HG03039 (cell line): Measurements from ENCODE around the gene PTK7.

Experiments
- ATAC-seq: cut with Tn5 transposase; IDR thresholded peaks from one replicate; pipeline ENCODE4 v1.9.1; 2021; ENCODE audit warnings: mild to moderate bottlenecking, moderate library complexity; ENCODE audit not compliant: unreplicated experiment

Gene PTK7

DNA sequence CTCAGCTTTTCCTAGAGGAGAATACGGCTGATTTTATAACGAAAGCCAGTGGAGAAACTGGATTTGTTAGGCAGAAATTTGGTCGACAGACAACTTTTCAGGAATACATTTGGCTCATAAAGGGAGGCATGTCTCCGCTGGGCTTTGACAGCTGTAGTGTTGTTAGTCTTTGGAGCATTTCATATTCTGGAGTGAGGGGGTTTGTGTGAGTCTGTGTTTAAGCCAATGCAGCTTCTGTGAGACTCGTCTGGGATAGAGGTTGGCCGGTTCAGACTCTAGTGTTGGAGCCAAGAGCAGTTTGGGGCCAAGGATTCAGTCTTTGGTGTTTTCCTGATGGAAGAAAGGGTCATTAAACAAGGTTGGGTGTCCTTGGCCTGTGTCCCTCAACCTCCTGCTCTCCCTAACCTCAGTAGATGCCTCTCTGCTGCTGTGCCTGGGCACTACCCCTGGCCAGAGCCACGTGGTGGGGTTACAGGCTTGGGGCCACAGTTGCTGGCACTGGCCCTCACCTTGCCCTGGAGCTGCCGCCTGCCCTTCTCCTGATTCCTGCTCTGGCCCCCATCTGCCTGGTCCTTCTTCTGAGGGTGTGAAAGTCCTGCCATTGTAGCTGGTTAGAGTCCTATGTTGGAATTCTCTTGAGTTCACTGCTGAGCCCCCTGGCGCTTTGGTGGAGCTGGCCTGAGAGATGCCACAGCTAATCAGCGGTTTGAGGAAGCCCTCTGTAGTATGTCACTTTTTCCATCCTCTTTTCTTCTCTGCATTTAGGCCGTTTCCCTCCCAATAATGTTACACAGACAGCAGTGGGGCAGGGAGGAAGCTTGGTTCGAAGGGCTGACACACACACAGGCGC lies 6.9 kb downstream of the PTK7 start:
- ATAC-seq: no peak

DNA sequence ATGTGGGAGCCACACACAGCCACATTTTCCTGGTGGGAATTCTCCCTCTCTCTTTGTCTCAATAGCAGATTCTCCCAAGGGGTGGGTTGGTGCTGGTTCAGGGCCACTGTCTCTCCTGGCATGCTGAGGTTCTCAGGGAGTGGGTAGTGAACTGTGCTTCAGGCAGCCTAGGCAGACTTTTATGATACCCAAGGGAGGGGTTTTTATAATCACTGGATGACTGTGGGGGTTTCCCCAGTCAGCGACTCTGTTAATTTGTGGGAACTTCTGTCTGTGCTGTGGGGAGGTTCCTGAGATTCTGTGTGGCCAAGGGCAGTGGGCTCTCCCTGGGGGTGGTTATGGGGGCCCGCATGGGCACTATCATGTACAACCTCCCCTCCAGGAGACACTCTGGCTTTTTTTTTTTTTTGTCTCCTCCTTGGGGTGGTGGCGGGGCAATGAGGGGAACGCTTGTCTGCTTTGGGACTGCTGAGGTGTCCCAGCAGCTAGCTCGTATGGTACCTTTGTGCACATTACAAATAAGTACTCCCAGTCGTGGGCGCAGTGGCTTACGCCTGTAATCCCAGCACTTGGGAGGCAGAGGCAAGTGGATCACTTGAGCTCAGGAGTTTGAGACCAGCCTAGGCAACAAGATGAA lies 10.0 kb downstream of the PTK7 start:
- ATAC-seq: no peak

DNA sequence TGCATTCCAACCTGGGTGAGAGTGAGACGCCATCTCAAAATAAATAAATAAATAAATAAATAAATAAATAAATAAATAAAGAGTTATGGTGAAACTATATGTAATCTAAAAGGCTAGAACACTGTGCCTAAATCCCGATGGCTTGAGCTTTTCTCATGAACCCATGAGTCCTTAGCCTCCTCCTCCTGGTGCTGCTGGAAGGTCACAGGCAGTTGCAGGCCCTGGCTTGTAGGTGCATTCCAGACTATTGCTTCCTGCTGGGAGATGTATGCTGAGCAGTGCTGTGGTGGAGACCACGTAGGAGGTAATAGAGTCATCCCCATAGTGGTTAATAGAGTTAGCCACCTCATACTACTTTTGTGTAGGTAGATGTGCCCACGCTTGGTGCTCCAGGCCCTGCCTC lies 12.5 kb downstream of the PTK7 start:
- ATAC-seq: no peak

DNA sequence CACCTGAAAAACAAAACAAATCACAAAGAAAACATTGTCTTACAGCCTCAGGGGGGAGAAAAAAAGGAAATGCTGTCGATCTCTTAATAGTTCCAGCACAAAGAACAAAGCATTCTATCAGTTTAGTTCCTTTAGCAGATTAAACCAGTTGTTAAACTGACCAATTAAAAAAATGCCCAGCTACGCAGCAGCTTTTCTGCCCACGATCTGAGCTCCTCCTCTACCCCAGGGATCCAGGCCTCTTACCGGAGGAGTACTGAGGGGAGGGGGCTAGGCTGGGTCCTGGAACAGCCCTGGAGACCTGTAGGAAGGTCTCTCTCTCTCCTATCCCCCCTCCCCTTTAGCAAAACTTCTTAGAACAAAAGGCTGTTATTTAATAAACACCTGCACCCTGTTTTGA lies 13.4 kb downstream of the PTK7 start:
- ATAC-seq: no peak

DNA sequence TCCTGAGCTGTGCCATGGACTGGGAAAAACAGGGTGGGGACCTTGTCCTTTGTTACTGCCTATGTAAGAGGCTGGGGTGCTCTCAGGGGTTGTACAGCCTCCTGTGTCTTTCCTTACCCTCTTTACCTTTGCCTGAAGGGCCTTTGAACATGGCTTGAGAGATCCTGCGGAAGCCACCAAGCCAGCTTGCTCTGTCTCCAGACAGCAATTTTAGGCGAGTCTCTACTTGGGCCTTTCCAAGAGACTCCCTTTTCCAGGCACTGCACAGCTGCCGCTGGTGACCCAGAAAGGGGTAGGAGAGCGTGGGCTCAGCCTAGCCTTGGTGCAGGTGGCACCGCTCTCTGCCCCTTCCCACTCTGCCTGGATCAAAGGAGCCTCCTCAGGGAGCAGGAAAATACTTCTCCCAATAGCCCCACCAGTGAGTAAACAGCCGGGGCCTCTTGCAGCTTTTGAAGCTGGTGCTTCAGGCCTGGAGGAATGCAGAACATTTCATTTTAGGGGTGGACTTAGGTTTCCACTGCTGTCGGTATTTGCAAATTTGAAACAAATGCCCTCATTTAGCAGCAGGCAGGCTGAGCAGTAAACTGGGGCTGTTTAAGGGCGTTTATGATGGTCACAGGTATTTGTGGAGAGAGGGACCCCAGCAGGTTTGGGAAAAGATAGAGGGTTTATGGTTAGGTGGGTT lies 13.9 kb downstream of the PTK7 start:
- ATAC-seq: no peak

DNA sequence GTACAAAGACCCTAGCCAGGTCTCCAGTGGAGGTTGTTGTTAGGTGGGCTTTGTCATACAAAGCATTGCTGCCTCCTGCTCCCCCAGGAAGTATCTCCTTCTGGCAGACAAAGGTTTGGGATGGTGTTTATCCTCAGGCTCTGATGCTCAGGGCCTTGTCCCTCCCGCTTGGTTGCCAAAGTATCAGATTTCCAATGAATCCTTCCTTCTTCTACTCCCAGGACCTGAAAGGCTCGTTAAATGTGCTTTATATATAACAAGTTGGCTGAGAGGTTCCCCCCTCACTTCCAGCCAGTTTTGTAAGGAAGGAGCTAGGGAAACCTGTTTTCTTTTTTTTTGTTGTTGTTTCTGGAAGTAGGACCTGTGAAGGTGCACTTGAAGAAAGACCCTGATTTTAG lies 14.4 kb downstream of the PTK7 start:
- no peak for ATAC-seq

DNA sequence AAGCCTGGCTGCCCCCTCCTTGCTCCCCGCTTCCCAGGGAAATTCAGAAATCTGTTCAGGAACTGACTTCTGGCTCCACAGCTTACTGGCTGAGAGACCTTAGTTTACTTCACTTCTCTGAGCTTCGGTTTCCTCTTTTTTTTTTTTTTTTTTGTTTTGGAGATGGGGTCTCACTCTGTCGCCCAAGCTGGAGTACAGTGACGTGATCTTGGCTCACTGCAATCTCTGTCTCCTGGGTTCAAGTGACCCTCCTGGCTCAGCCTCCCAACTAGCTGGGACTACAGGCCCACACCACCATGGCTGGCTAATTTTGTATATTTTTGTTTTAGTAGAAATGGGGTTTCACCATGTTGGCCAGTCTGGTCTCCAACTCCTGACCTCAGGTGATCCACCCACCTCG lies 14.9 kb downstream of the PTK7 start:
- ATAC-seq: no peak

DNA sequence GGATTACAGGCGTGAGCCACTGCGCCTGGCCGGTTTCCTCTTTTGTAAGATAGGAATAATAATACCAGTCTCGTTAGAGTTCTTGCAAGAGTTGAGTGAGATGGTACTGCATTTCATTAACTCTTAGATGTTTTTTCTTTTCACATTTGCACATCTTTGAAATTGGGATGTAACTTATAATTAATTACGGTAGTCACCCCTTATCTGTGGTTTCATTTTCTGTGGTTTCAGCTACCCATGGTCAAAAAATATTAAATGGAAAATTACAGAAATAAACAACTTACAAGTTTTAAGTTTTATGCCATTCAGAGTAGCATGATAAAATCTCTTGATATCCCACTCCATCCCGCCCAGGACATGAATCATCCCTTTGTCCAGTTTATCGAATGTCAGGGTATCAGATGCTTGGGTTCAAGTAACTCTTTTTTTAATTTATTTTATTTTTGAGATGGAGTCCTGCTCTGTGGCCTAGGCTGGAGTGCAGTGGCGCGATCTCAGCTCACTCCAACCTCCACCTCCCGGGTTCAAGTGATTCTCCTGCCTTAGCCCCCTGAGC lies 15.4 kb downstream of the PTK7 start:
- no peak for ATAC-seq

DNA sequence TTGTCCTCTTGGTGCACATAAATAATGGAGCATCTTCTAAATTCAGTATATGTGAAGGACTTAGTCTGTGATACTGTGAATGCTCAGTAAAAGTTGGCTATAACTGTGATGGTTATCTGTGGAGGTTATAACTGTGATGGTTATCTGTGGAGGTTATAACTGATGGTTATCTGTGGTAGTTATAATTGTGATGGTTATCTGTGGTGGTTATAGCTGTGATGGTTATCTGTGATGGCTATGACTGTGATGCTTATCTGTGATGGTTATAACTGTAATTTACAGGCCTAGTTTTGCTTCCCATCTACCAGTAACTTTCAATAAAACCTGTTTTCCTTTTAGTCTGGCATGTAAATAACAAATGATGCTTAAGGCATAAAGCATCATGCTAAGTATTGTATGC lies 16.5 kb downstream of the PTK7 start:
- no peak for ATAC-seq

DNA sequence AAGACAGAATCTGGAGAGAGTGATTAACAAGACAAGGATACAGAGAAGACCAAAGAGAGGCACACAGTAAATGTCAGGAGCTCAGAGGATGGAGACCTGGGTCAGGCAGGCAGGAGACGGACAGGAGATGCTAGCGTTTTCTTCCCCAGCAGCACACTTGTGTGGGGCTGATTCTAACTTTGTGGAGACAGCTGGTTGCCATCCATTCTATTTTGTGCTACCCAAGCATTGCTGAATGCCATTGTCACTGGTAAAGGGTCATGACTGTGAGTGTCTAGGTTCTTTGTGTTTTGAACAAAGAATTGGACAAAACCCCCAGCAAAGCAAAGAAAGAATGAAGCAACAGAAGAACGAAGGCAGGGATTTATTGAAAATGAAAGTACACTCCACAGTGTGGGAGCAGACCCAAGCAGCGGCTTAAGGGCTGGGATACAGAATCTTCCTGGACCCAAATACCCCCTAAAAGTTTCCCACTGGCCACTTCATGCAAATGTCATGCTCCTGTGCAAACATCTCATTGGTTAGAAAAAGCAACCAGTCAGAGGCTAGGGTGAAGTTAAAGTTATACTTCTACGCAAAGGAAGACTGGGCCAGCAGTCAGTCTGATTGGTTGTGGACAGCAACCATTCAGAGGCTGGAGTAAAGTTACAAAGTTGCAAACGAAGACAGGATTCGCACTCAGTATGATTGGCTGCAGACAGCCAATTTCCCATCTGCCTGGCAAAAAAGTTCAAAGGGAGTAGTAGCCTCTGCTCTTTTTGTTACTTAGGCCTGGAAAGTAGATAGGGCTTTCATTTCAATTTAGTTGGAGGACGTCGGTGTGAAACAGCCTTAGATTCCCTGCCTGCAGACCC lies 17.5 kb downstream of the PTK7 start:
- ATAC-seq: no peak

DNA sequence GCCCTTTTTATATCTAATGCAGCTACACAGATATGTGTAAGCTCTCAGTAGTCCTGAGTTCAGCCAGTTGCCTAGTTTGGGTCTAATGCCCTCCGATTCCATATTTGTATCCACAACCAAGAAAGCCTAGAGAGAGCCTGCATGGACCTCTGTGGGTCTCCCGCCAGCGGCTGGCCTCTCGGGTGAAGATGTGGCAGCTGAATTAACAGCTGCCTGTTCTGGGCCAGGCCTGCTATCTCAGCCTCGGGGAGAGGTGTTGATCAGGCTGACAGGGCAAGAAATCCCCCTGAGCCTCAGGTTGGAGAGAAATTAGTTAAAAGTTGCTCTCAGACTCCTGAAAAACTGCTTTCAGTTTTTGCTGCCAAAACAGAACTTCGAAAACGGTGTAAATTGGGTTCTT lies 19.8 kb downstream of the PTK7 start:
- no peak for ATAC-seq

DNA sequence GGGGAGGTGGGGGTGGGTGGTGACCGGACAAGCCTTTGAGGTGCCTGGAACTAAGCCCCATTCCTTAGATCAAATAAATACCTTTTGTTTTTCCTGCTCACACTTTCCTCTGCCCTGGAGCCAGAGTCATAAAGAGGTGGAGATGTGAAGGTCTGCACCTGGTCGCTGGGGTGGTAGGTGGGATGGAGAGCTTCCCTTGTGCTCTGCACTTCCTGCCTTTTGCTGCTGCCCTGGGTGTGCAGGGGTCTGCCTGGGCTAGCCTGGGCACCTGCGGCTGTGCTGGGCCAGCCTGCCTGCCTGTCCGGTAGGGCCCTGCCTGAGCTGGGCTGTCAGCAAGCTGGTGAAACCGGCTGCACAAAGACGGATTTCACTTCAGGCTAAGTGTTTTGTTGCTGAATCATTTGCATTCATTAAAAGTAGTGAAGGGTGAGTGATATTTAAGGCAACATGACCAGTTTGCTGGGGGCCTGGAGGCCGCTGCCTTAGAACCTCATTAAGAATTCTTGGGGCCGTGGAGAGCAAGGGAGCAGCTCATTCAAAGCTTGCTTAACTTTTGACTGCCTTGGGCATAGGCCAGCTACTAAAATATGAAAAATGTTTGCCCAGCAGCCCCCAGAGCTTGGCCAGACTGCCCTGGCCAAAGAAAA lies 20.5 kb downstream of the PTK7 start:
- no peak for ATAC-seq

DNA sequence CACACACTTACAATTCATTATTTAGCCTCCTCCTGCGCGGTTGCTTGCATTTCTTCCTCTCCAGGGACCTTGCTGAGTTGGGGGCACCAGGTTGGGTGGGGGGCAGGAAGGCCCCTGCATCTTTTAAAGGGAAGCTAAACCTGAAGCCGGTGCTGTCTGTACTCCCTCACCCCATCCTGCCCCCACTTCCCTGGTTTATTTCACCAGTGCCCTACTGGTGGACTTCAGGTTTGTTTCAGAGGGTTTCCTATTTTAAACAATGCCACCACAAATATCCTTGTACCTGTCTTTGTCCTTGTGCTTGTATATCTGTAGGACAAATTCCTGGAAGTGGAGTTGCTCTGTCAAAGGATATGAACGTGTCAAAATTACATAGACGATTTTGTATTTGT lies 21.0 kb downstream of the PTK7 start:
- ATAC-seq: no peak

DNA sequence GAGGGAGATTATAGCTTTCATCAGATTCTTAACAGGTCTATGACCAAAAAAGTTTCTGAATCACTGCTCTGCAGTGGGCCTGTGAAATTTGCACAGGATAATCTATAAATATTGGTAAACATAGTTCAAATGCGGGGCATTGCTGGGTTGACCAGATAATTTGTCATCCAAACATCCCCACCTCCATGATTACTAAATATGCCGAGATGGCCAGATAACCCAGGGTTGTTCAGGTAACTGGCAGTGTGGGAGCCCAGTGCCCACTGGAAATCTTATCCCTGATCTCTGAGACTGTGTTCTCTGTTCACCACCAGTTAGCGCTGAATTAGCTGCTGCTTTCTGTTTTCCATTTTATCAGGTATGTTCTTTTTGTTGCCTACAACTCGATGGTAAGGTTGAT lies 21.4 kb downstream of the PTK7 start:
- no peak for ATAC-seq

DNA sequence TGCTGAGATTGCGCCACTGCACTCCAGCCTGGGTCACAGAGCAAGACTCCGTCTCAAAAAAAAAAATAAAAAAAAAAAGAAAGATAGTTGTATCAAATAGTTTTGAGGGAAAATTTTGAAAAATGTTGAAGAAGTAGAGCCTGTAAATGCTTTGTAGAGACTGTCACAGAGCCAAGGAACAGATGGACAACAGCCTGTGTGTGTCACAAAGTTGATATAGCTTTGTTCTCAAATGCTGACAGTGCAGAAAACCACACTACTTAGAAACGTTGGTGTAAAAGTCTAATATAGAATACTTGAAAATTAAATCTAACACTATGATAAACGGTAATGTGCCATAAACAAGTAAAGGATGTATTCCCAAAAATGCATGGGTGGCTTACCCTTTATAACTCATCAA lies 25.4 kb downstream of the PTK7 start:
- ATAC-seq: no peak

DNA sequence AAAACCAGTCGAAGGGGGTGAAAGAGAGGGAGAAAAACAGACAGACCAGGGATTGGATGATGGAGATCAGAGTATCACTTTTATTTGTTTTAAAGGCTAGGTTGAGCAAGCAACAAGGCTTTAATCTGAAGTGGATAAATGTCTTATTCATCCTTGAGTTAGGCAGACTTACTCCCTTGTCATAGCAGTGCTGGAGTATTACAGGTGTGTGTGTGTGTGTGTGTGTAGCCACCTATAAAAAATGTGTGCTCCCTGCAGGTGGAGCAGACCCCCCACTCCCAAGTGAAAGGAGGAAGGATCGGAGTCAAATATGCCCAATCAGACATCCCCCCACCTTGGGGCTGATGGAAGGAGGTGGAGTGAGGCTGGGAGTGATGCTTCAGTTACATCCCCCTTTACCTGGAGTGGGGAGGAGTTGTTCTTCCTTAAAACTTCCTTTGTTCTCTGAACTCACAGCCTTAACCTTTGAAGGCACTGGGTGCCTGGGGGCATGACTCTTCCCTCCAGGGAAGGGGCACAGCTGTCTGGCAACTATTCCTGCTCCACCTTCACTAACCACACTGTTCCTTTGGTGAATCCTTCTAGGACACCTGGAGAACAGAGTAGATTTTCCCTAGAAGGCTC lies 27.3 kb downstream of the PTK7 start:
- ATAC-seq: no peak

DNA sequence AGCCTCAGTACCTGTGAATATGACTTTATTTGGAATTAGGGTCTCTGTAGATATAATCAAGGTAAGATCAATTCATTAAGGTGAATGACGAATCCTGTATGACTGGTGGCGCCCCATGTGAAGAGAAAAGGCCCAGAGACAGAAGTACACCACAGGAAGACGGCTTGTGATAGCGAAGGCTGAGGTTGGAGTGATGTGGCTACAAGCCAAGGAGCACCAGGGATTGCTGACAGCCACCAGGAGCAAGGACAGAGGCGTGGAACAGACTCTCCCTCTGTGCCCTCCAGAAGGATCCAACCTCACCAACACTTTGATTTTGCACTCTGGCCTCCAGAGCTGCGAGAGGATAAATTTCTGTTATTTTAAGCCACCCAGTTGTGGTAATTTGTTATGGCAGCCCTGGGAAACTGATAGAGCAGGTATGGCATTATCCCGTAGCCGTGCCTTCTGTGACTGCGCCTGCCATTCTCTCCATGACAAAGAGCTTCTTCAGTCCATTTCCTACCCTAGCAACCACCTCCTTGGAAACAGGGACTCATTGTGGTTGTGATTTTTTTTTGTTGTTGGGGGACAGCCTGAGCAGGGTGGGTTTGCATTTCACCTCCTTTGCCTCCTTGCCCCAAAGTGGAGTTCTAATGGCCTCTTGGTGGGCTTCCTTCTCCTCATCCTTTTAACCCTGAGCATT lies 29.6 kb downstream of the PTK7 start:
- ATAC-seq: no peak

DNA sequence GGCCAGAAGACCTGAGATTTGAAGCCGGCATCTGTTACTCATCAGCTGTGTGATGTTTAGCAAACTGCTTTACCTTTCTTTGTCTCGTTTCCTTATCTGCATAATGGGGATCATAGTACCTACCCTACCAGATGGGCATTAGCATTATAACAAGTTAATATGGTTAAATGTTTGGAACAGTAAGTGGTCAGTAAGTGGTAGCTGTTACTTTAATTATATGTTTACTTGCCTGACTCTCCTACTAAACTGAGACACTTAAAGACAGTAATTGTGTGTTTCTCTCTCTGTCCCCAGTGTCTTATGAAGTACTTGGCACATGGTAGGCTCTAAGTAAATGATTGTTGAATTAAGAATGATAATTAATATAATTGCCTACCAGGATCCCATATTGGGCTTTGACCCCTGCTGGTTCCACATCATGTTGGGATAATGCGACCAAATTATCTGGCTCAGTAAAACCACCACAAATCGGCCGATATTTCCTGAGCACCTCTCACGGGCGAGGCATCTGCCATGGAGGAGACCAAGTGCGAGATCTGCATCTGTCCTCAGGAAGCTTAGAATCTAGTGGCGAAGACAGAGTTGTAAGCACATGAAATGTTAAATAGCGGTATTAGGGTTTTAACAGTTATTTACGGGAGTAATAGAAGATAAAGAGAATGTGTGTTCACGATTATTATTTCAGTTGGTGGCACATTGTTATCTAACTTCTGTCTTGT lies 31.4 kb downstream of the PTK7 start:
- no peak for ATAC-seq
